MM.1S (cell line): ENCODE results near the gene VEGFC.

Source experiments
- CTCF ChIP-seq: fragments of 300-600 bp; sonication (generic); IDR thresholded peaks from 2 replicates; pipeline ENCODE4 v1.5.1; 2016; ENCODE audit warnings: antibody characterized with exemption, low read length, mixed read lengths
- EZH2phosphoT487 ChIP-seq: fragments of 300-600 bp; sonication (generic); IDR thresholded peaks from 2 replicates; pipeline ENCODE4 v1.6.1; 2018; ENCODE audit warnings: antibody characterized with exemption, low read length

DNA sequence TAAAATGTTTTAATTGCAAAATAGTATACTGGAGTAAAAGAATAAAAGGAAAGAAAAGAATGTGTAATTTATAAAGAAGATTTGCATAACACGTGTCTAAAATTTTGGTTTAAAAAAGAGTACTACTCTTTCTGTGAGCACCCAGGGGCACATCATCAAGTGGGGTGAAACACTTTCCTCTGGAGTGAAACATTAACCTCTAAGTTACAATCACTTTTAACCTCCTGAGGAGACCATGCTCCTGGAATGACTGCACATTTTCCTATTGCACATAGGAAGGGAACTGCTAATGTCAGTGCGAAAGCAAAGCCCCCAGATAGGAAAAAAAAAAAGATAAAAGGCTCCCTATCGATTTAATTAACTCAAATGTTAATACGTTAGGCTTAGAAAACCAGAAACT lies 13.3 kb downstream of the VEGFC start:
- TF ChIP-seq CTCF (no peak), EZH2phosphoT487 (no peak)
